ENCODE measurements around the gene CCDC149. TPM values are rescaled to one million over a fixed set of nuclear protein-coding genes. Genes with fewer than 3 reads are reported as not detected.

The CCDC149 gene
- total RNA-seq, 1 donor from 2014 or later, result 8.0 TPM

- no peak for TF ChIP-seq CTCF (IDR thresholded peaks at IDR 0.05; ENCODE audit: insufficient read depth, low read length, poor library complexity, severe bottlenecking)
- no peaks in the 10 kb centered on the region for H3K36me3 ChIP-seq (ENCODE audit: control insufficient read depth, insufficient read depth, low read length)
Measured at GRCh38 chr4:24810871-24811631, 101.8 kb downstream of the CCDC149 start.

GRCh38 chr4:24809815-24810405 is 102.9 kb downstream of the CCDC149 start:
- no peaks in the 10 kb centered on the region for H3K36me3 ChIP-seq (ENCODE audit: control insufficient read depth, insufficient read depth, low read length)
- no peak overlapping the region for H3K4me3 ChIP-seq (ENCODE audit: low read depth, low read length)
- DNase-seq (ENCODE audit: low read depth), result no peak
- no peak for TF ChIP-seq CTCF (IDR thresholded peaks at IDR 0.05; ENCODE audit: insufficient read depth, low read length, poor library complexity, severe bottlenecking)
- H3K27me3 ChIP-seq (ENCODE audit: control insufficient read depth, insufficient read depth, low read length), result no peaks in the 10 kb centered on the region

More at GRCh38 chr4:24810871-24811631, 101.8 kb downstream of the CCDC149 start:
- Histone ChIP-seq H3K27me3 (ENCODE audit: control insufficient read depth, insufficient read depth, low read length) (no peaks in the 10 kb centered on the region), H3K4me3 (ENCODE audit: low read depth, low read length) (no peak overlapping the region)
- DNase-seq (ENCODE audit: low read depth), result no peak

GRCh38 chr4:24809376-24809775 is 103.5 kb downstream of the CCDC149 start:
- no peaks in the 10 kb centered on the region for H3K27me3 ChIP-seq (ENCODE audit: control insufficient read depth, insufficient read depth, low read length)
- H3K36me3 ChIP-seq (ENCODE audit: control insufficient read depth, insufficient read depth, low read length), result no peaks in the 10 kb centered on the region
- peak; percentile 2 for TF ChIP-seq CTCF (IDR thresholded peaks at IDR 0.05; ENCODE audit: insufficient read depth, low read length, poor library complexity, severe bottlenecking)
- no peak for DNase-seq (ENCODE audit: low read depth)
- no peak overlapping the region for H3K4me3 ChIP-seq (ENCODE audit: low read depth, low read length)

- Histone ChIP-seq H3K36me3 (ENCODE audit: control insufficient read depth, insufficient read depth, low read length) (no peaks in the 10 kb centered on the region), H3K27me3 (ENCODE audit: control insufficient read depth, insufficient read depth, low read length) (no peaks in the 10 kb centered on the region), H3K4me3 (ENCODE audit: low read depth, low read length) (no peak overlapping the region)
- DNase-seq (ENCODE audit: low read depth), result no peak
- TF ChIP-seq CTCF (IDR thresholded peaks at IDR 0.05; ENCODE audit: insufficient read depth, low read length, poor library complexity, severe bottlenecking), result no peak
Measured at GRCh38 chr4:24808955-24809354, 103.9 kb downstream of the CCDC149 start.

GRCh38 chr4:24808261-24808660 is 104.6 kb downstream of the CCDC149 start:
- no peaks in the 10 kb centered on the region for H3K27me3 ChIP-seq (ENCODE audit: control insufficient read depth, insufficient read depth, low read length)
- no peaks in the 10 kb centered on the region for H3K36me3 ChIP-seq (ENCODE audit: control insufficient read depth, insufficient read depth, low read length)
- no peak for DNase-seq (ENCODE audit: low read depth)
- H3K4me3 ChIP-seq (ENCODE audit: low read depth, low read length), result no peak overlapping the region
- no peak for TF ChIP-seq CTCF (IDR thresholded peaks at IDR 0.05; ENCODE audit: insufficient read depth, low read length, poor library complexity, severe bottlenecking)

Data from kidney epithelial cell (primary cell).